Measurements from ENCODE around the gene P2RY6.
A peak's percentile ranks its signal among the peaks of the same experiment; 100 is the strongest.

Gene P2RY6

GRCh38 chr11:73331138-73331916 is 59.2 kb downstream of the P2RY6 start:
- DNase-seq (ENCODE audit: extremely low read depth in 1 of 2, low read depth in 1 of 2): no peak

DNA sequence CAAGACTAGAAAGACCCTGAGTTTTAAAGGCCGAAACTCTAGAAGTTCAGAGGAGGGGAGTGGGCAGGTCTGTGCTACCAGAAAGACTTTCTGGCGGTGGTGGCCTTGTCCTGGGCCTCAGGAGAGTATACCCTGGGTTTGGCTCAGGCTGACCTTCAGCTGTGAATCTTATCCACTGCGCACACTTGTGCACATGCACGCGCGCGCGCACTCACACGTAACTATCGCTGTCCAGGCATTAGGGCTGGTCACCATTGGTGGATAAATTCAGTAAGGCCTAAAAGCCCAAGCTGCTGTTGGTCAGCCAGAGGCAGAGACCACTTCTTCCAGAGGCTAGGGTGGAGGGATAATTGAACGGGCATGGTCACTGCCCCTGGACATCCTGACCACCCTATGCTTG is 61.0 kb downstream of the P2RY6 start:
- no peak for DNase-seq (ENCODE audit: extremely low read depth in 1 of 2, low read depth in 1 of 2)

DNA sequence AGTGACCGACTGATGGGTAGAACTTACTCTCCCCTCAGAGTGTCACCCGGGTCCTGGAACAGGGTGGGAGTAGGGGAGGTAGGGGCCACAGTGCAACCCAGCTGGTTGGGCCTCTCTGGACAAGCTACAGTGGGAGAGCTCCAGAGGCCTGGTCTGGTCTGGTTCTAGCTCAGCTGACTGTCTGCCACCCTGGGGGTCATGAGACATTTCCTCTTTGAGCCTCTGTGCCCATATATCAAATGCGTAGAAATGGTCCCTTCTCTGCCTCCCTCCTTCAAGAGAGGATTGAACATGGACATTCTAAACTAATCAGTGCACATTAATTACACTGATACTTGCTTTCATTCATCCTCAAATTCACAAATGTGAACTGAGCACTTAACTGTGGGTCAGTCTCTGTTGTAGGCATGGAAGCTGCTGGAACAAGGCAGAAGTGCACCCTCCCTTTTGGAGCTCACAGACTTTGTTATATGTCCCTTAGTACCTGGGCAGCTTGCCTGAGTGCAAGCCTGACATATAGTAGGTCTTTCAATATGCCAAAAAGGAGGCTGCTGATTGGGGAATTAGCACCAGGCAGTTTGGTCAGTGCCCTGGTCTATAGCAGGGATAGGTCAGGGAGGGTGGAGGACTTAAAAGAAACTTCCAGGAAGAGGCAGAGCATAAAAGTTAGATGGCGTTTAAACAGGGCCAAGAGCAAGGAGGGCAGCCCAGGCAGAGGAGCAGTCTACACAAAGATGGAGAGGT is 61.7 kb downstream of the P2RY6 start:
- no peak for DNase-seq (ENCODE audit: extremely low read depth in 1 of 2, low read depth in 1 of 2)

DNA sequence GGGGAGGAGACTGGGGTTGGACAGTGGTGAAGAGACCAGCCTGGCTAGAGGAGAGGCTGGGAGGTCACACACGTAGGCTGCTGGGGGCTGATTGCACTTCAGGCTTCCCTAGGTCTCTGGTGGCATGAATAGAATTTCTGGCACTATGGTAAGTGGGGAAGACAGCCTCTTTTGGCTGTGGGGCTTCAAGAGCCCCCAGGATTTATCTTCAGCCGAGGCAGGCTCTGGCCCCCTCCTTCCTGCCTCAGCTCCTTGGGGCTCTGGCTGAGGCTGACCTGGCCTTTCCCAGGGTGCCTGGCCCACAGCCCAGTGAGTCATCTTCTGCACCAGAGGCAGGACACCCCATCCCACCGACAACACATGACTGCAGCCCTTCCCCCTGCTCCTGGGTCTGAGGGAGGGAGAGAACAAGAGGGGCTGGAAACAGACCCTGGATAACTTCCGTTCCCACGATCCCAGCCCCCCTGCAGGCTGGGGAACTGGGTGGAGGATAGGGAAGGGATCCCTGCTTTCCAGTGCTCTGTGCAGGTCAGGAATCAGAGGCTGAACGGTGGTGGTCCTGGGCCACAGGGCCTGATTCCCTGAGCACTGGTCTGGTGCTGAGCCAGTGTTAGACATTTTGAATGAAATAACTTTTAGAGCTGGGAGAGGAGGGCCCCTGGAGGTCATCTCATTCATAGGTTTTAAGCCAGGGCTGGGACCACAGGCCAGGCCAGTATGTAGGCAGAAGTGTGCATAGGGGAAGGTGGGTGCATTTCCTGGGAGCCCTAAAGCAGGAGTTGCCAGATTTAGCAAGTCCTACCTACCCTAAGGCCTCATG is 62.5 kb downstream of the P2RY6 start:
- no peak for DNase-seq (ENCODE audit: extremely low read depth in 1 of 2, low read depth in 1 of 2)

DNA sequence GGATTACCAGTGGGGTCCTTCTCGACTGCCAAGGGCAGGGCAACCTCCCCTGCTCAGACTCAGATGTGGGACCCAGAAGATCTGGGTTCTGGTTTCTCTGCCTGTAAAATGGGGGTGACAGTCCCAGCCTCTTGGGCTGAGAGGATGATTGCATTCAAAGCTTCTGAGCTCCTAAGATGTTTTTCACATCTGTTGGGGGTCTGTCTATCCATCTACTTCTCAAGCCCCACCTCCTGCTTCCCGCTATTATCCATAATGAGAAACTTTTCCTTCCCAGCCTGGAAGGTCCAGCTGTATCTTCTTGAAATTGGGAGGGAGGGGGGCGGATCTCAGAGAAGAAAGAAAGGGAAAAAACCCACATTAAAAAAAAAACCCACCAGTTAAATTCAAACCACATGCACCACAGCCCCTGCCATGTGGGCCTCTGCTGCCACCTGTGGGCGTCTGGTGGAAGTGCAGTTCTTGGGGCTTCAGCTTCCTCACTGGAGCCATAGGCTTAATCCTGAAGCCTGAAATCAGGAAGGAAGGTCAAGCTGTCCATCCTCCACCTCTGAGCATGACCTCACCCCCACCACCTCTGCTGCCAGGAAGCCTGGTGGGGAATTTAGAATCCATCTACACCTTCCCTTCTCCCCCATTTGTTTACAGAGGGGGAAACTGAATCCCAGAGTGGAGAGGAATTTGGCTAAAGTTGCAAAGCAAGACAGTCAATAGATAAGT is 63.2 kb downstream of the P2RY6 start:
- DNase-seq (ENCODE audit: extremely low read depth in 1 of 2, low read depth in 1 of 2): peak; percentile 40 to 53

DNA sequence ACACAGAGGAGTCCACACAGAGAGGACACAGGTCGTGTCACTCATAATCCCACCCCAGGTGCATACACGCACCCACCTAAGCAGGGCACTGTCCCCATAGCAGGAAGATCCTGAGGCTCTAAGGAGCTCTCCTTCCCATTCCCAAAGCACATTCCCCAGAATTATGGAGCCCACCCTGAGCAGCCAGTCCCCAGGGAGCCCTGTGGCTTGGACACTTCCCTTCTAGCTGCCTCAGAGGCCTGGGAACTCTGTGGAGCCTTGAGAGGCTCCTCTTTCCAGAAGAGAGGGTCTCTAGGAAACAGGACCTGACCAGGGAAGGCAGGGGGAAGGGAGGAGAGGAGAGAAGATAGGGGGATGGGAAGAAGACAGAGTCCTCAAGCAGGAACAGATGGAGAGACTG is 65.7 kb downstream of the P2RY6 start:
- DNase-seq (ENCODE audit: extremely low read depth in 1 of 2, low read depth in 1 of 2): no peak

DNA sequence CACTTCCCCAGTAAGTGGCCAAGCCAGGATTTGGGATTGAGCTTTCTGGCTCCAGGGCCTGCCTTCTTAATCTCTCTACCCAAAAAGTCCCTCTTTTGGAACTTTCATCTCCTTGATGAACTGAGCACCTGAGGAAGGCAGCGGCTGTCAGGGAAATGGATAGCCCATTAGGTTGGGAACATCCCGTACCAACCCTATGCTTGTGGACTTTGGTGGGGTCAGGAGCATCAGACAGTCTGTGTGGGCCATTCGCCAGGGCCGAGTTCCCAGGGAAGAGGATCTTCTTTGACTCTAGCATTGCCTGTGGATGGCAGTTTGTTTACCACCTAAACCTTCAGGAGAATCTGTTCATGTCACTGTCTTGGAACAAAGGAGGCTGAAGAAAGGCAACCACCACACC is 66.1 kb downstream of the P2RY6 start:
- DNase-seq (ENCODE audit: extremely low read depth in 1 of 2, low read depth in 1 of 2): no peak

- DNase-seq (ENCODE audit: extremely low read depth in 1 of 2, low read depth in 1 of 2): no peak
These were observed 68.0 kb downstream of the P2RY6 start for GRCh38 chr11:73340164-73340563.

GRCh38 chr11:73342633-73343032 is 70.5 kb downstream of the P2RY6 start:
- no peak for DNase-seq (ENCODE audit: extremely low read depth in 1 of 2, low read depth in 1 of 2)

DNA sequence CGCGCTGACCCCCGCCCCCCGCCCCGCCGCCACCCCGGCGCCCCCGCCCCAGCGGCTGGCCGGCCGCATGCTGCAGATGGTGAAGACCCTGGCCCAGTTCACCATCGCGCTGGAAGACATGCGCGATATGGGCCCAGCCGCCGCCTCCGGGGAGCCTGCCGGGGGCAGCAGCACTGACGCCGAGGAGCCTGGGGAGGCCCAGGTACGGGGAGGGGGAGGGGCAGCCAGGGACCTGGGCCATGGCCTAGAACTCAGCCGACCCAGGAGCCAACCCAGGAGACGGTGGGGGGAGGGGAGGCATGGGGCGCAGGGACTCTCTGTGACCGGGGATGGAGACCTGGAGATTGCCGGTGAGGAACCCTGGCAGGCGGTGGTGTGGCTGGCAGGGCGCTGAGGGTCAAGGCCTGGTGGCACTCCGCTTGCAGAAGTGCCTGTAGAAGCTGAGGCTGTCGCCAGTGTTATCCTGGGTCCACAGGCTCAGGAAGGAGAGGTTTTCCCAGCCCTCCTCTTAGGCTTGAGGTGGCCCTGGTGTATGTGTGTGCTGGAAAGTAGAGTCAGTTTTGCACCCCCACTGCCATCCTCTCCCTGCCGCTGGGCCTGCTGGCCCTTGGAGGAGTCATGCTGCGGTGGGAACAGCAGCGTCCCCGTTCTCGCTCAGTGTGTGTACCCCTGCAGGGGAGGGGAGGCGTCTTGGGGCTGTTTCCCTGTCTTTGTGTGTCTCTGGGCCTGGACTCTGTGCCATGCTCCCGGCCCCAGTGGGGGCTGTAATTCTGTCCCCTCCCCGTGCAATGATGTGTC is 71.1 kb downstream of the P2RY6 start:
- DNase-seq (ENCODE audit: extremely low read depth in 1 of 2, low read depth in 1 of 2): no peak

GRCh38 chr11:73344191-73344607 is 72.1 kb downstream of the P2RY6 start:
- no peak for DNase-seq (ENCODE audit: extremely low read depth in 1 of 2, low read depth in 1 of 2)

DNA sequence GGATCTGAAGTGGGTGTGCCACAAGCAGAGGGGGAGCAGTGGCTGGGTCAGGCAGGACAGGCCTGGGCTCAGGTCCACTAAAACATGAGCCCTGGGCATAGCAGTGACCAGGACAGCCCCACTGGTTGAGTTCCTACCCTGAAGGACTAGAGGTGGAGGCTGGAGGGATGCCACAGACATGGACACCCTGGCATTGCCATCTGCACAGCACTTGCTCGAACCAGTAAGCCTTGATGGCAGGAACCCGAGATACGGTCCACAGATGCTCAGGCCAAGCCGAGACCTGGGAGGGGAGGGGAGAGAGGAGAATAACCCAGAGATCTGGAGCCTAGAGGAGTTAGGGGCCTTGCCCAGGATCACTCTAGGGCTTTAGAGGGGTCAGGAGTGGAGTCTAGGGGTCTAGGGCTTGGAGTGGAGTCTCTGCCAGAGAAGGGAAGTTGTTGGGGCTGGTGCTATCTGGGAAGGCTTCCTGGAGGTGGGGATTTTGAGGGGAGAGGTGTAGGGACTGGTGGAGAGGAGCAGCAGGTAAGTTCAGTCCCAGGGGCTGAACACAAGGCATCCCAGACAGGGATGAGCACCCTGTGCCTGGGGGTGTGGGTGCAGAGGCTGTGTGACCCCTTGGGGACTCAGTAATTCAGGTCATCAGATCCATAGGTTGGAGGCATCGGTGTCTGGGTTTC is 73.5 kb downstream of the P2RY6 start:
- DNase-seq (ENCODE audit: extremely low read depth in 1 of 2, low read depth in 1 of 2): no peak

DNA sequence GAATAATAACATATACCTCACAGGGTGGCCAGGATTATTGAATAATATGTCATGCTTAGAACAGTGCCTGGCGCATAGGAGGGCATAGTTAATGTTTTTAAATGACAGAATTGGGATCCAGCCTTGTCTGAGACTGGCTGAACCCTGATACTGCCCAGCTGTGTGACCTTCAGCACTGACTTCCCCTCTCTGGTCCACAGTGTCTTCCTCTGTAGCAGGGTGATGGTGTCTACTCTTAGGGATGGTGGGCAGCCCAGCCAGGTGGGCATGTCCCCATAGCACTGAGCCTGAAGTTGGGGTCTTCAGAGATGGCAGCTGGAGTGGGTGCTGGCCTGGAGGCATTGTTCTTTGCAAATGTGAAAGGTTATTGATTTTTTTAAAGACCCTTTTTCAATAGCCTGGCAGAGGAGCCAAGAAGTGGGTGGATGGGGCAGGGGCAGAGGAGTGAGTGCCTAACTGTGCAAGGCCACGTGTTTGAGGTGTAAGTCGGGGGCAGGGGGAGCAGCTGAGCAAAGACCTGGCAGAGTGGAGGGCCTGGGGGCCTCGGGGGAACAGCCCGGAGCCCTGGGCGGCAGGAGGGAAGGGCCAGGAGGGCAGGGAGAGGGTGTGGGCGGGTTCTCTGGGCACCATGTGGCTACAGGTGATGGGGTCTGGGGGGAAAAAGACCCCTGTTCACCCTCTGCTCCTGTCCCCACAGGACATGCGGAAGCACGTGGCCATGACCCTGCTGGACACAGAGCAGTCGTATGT is 74.2 kb downstream of the P2RY6 start:
- DNase-seq (ENCODE audit: extremely low read depth in 1 of 2, low read depth in 1 of 2): no peak

DNA sequence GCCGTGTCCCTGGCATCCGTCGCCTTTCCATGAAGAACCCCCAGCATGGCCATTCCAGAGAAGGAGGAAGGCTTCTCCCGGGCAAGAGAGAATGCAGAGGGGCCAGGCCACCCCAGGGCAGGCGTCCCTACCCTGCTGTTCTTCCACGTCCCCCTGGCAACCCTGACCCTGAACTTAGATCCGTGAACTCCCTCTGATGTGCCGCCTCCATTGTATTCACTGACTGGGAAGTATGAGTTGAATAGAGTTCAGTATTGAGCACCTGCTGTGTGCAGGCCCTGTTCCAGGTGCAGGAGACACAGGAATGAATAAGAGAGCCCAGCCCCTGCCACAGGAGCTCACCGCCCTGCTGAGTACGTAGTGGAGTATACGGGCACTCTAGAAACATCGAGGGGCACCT is 74.9 kb downstream of the P2RY6 start:
- DNase-seq (ENCODE audit: extremely low read depth in 1 of 2, low read depth in 1 of 2): no peak
